Neural cell (in vitro differentiated cells): Measurements from ENCODE around the gene TPD52L2. TPM values are rescaled to one million over a fixed set of nuclear protein-coding genes. Genes with fewer than 3 reads are reported as not detected.

ENCODE experiments used
- H2AFZ ChIP-seq: fragments of 200-600, 300-800 bp; sonication (generic), shearing (Covaris generic); 2 replicates; pipeline ENCODE4 v1.6.0; 2014; ENCODE audit warnings: low read depth, mild to moderate bottlenecking, antibody characterized with exemption, low read length, moderate library complexity
- H3F3A ChIP-seq: fragments of 200-600 bp; shearing (Covaris generic); 2 replicates; pipeline ENCODE4 v1.6.1; 2016; ENCODE audit warnings: mild to moderate bottlenecking, moderate library complexity, mixed read lengths, antibody characterized with exemption, low read length; ENCODE audit not compliant: insufficient read depth, poor library complexity, severe bottlenecking
- H3K27ac ChIP-seq: fragments of 200-600, 300-800 bp; sonication (generic), shearing (Covaris generic); 2 replicates; pipeline ENCODE4 v1.5.1; 2014; ENCODE audit warnings: mild to moderate bottlenecking, low read length, moderate library complexity
- H3K27me3 ChIP-seq: fragments of 300-800, 200-600 bp; sonication (generic), shearing (Covaris generic); 2 replicates; pipeline ENCODE4 v1.6.0; 2014; ENCODE audit warnings: mild to moderate bottlenecking, low read depth, low read length, moderate library complexity; ENCODE audit not compliant: insufficient read depth
- H3K36me3 ChIP-seq: fragments of 300-800, 200-600 bp; sonication (generic), shearing (Covaris generic); 2 replicates; pipeline ENCODE4 v1.5.1; 2014; ENCODE audit warnings: mild to moderate bottlenecking, antibody characterized with exemption, low read length, moderate library complexity; ENCODE audit not compliant: insufficient read depth
- H3K4me2 ChIP-seq: fragments of 300-800, 200-600 bp; sonication (generic), shearing (Covaris generic); 2 replicates; pipeline ENCODE4 v1.6.0; 2014; ENCODE audit warnings: mild to moderate bottlenecking, low read length
- H3K4me3 ChIP-seq: fragments of 300-800, 200-600 bp; sonication (generic), shearing (Covaris generic); 2 replicates; pipeline ENCODE4 v1.5.1; 2014; ENCODE audit warnings: mild to moderate bottlenecking, low read length, moderate library complexity
- H3K79me2 ChIP-seq: fragments of 200-600 bp; shearing (Covaris generic); replicated peaks from 2 replicates; pipeline ENCODE4 v1.6.0; 2014; ENCODE audit warnings: mild to moderate bottlenecking, low read length, moderate library complexity; ENCODE audit not compliant: insufficient read depth
- H3K9ac ChIP-seq: fragments of 300-800, 200-600 bp; sonication (generic), shearing (Covaris generic); 2 replicates; pipeline ENCODE4 v1.6.1; 2016; ENCODE audit warnings: mild to moderate bottlenecking, low read length, mixed read lengths
- H3K9me2 ChIP-seq: fragments of 200-600 bp; shearing (Covaris generic); 2 replicates; pipeline ENCODE4 v1.6.1; 2016; ENCODE audit warnings: mild to moderate bottlenecking, low read length, mixed read lengths; ENCODE audit not compliant: insufficient read depth
- H3K9me3 ChIP-seq: fragments of 200-600, 300-800 bp; sonication (generic), shearing (Covaris generic); 2 replicates; pipeline ENCODE4 v1.6.1; 2016; ENCODE audit warnings: mild to moderate bottlenecking, mixed run types, low read length, moderate library complexity, mixed read lengths
- H4K20me1 ChIP-seq: fragments of 200-600 bp; shearing (Covaris generic); 2 replicates; pipeline ENCODE4 v1.6.1; 2016; ENCODE audit warnings: mild to moderate bottlenecking, mixed run types; ENCODE audit not compliant: insufficient read depth
- EP300 ChIP-seq: fragments of 450-650 bp; conservative IDR thresholded peaks from 2 replicates; pipeline ENCODE4 v1.6.1; 2014; ENCODE audit warnings: antibody characterized with exemption, mild to moderate bottlenecking, moderate library complexity; ENCODE audit not compliant: poor library complexity, severe bottlenecking
- EZH2 ChIP-seq: fragments of 200-600, 300-800 bp; shearing (Covaris generic), sonication (generic); IDR thresholded peaks from 2 replicates; pipeline ENCODE4 v1.6.1; 2014; ENCODE audit warnings: antibody characterized with exemption, low read length, borderline replicate concordance, mild to moderate bottlenecking; ENCODE audit not compliant: insufficient read depth, poor library complexity, severe bottlenecking
- MXI1 ChIP-seq: fragments of 450-650 bp; conservative IDR thresholded peaks from 2 replicates; pipeline ENCODE4 v1.6.1; 2014; ENCODE audit warnings: antibody characterized with exemption, mild to moderate bottlenecking; ENCODE audit not compliant: poor library complexity, severe bottlenecking
- POLR2AphosphoS5 ChIP-seq: IDR thresholded peaks from 2 replicates; pipeline ENCODE4 v1.6.1; 2012
- RAD21 ChIP-seq: fragments of 450-650 bp; conservative IDR thresholded peaks from 2 replicates; pipeline ENCODE4 v1.6.1; 2014; ENCODE audit warnings: antibody characterized with exemption, mild to moderate bottlenecking, moderate library complexity
- REST ChIP-seq: IDR thresholded peaks from 2 replicates; pipeline ENCODE4 v1.6.1; 2012; ENCODE audit warnings: borderline replicate concordance
- SMC3 ChIP-seq: fragments of 450-650 bp; conservative IDR thresholded peaks from 2 replicates; pipeline ENCODE4 v1.6.1; 2014; ENCODE audit warnings: antibody characterized with exemption, mild to moderate bottlenecking, moderate library complexity; ENCODE audit not compliant: poor library complexity
- TAF1 ChIP-seq: IDR thresholded peaks from 2 replicates; pipeline ENCODE4 v1.6.1; 2012; ENCODE audit warnings: low read depth
- polyA plus RNA-seq: library from polyadenylated mRNA; depleted of rRNA; stranded (reverse); fragments of >200 nt; gene quantifications from 2 replicates; pipeline ENCODE4 v1.2.3, GENCODE V29; 2014
- TF ChIP-seq, protein P1 (sequence below): fragments of 450-650 bp; IDR thresholded peaks from 2 replicates; pipeline ENCODE4 v1.5.1; 2014; ENCODE audit warnings: antibody characterized with exemption, mild to moderate bottlenecking, moderate library complexity; ENCODE audit not compliant: poor library complexity, severe bottlenecking

The TPD52L2 gene
- polyA plus RNA-seq, 1 donor from 2014 or later = 142 TPM

DNA sequence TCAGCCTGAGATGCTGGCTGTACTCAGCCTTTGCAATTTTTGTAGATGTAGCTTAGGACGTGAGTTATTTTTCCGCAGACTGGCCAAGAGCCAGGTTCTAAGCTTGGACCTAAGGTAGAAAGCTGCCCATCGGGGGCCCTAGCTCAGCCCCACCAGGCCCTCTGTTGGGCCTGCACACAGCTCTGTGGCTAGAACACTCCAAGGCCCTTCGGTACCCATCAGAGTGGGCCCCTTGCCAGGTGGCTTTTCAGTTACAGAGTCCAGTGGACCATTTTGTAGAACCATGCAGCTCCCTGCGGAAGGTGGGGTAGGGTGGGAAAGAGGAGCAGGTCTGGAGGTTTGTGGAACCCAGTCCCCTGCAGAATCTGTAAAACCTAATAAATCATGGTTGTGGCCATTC, 68.6 kb downstream of the TPD52L2 start:
- Histone ChIP-seq H3K36me3 (peaks cover 3% of the 10 kb centered on the region), H2AFZ (no peak overlapping the region), H3K79me2 (no peaks in the 10 kb centered on the region), H3K27ac (no peak overlapping the region), H3K27me3 (no peaks in the 10 kb centered on the region), H3K4me3 (no peak overlapping the region), H3K9me2 (no peaks in the 10 kb centered on the region), H3K9ac (no peak overlapping the region), H3K4me2 (no peak overlapping the region), H4K20me1 (no peaks in the 10 kb centered on the region), H3F3A (no peaks in the 10 kb centered on the region), H3K9me3 (no peaks in the 10 kb centered on the region)
- no peak for TF ChIP-seq EZH2
- no peak for TF ChIP-seq TAF1
- TF ChIP-seq, protein P1, sequence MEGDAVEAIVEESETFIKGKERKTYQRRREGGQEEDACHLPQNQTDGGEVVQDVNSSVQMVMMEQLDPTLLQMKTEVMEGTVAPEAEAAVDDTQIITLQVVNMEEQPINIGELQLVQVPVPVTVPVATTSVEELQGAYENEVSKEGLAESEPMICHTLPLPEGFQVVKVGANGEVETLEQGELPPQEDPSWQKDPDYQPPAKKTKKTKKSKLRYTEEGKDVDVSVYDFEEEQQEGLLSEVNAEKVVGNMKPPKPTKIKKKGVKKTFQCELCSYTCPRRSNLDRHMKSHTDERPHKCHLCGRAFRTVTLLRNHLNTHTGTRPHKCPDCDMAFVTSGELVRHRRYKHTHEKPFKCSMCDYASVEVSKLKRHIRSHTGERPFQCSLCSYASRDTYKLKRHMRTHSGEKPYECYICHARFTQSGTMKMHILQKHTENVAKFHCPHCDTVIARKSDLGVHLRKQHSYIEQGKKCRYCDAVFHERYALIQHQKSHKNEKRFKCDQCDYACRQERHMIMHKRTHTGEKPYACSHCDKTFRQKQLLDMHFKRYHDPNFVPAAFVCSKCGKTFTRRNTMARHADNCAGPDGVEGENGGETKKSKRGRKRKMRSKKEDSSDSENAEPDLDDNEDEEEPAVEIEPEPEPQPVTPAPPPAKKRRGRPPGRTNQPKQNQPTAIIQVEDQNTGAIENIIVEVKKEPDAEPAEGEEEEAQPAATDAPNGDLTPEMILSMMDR = no peak
- TF ChIP-seq RAD21 = no peak
- TF ChIP-seq SMC3 = no peak
- TF ChIP-seq REST = no peak
- no peak for TF ChIP-seq POLR2AphosphoS5
- no peak for TF ChIP-seq MXI1
- TF ChIP-seq EP300 = no peak

DNA sequence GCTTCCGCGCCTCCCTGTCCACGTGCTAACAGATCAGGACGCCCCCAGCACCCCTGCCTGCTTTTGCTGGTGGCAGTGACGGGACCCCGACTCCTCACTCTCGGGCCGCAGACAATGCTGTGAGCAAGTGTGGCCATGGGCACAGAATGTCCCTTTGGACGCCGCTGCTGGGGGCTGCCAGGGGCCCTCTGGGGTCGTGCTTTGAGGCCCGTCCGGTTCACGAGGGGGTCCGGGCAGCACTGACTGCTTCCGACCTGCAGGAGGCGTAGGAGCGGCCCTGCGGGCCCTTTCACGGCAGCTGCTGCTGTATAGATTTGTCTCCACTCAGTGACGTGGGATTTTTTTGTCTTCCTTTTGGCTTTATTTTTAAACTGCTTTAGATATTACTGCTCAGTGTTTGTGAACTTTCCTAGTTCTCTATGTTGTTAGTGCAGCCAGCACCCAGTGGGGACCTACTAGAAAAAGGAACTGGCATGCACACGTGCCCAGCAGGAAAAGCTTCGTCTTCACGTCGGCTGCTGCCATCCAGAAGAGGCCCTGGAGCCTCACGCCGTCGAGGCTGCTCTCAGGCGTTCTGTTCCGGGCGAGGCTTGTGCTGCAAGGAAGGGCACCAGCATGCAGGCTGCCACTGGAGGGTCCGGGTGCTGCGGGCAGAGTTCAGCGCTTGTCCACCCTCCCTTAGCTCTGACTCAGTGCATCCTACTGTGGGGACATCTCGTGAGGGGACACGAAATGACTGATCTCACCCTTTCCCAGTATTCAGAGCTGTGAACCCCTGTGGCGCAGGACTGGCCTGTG, 69.4 kb downstream of the TPD52L2 start:
- H3K79me2 ChIP-seq = no peaks in the 10 kb centered on the region
- no peaks in the 10 kb centered on the region for H3F3A ChIP-seq
- no peak overlapping the region for H3K9ac ChIP-seq
- no peaks in the 10 kb centered on the region for H3K27me3 ChIP-seq
- no peaks in the 10 kb centered on the region for H3K9me2 ChIP-seq
- no peak overlapping the region for H3K27ac ChIP-seq
- TF ChIP-seq POLR2AphosphoS5 (no peak), RAD21 (no peak), EZH2 (no peak), REST (no peak), TAF1 (no peak), SMC3 (no peak), MXI1 (no peak), EP300 (no peak)
- TF ChIP-seq, protein P1 = no peak
- H3K9me3 ChIP-seq = no peaks in the 10 kb centered on the region
- no peak overlapping the region for H3K4me2 ChIP-seq
- no peaks in the 10 kb centered on the region for H4K20me1 ChIP-seq
- H2AFZ ChIP-seq = no peak overlapping the region
- no peak overlapping the region for H3K4me3 ChIP-seq
- peaks cover 3% of the 10 kb centered on the region for H3K36me3 ChIP-seq
